Measurements from ENCODE around the gene HSFX3. TPM values are rescaled to one million over a fixed set of nuclear protein-coding genes. Genes with fewer than 3 reads are reported as not detected.
"Not testable (repeated sequence)": the region's sequence is repeated elsewhere in the genome, so short reads cannot be mapped to it uniquely, and the experiment has no call there.

The HSFX3 gene
- not detected in 2 replicates for polyA plus RNA-seq (2013)

- not testable (repeated sequence) for H2AFZ ChIP-seq (ENCODE audit: insufficient read depth, low read length, poor library complexity); H3K79me2 ChIP-seq (ENCODE audit: control insufficient read depth, insufficient read depth, low read length, poor library complexity); H3K9me3 ChIP-seq (ENCODE audit: insufficient read depth, low read depth, low read length); H4K8ac ChIP-seq (ENCODE audit: low read depth, low read length); DNase-seq; H3K23ac ChIP-seq (ENCODE audit: low read length); H3K18ac ChIP-seq (ENCODE audit: low read length); H3K27me3 ChIP-seq (ENCODE audit: insufficient read depth, low read length); H4K12ac ChIP-seq (ENCODE audit: low read depth, low read length); H2BK5ac ChIP-seq (ENCODE audit: low read depth, low read length, poor library complexity); H2AK5ac ChIP-seq (ENCODE audit: low read length); H3K14ac ChIP-seq (ENCODE audit: low read length); H4K91ac ChIP-seq (ENCODE audit: low read depth, low read length); H3K9ac ChIP-seq (ENCODE audit: low read length); H3K36me3 ChIP-seq (ENCODE audit: control insufficient read depth in 1 of 2, insufficient read depth in 2 of 2, low read length in 2 of 2); H3K4me2 ChIP-seq (ENCODE audit: low read length); H2BK12ac ChIP-seq (ENCODE audit: low read length); H3K79me1 ChIP-seq (ENCODE audit: low read length); H3K4me3 ChIP-seq (ENCODE audit: low read depth, low read length); H3K4me1 ChIP-seq (ENCODE audit: control insufficient read depth in 1 of 2, insufficient read depth in 2 of 2, low read length in 2 of 2); H2BK120ac ChIP-seq (ENCODE audit: insufficient read depth, low read length, poor library complexity); H3K4ac ChIP-seq (ENCODE audit: low read depth, low read length); H3K27ac ChIP-seq (ENCODE audit: low read depth, low read length)
- no CpG with 5 or more reads among the region's 6 CpGs for WGBS (ENCODE audit: extremely low coverage, insufficient coverage, insufficient read length)
Observed at GRCh38 chrX:149549701-149550100, at the start of gene HSFX3. Gene HSFX3, minus strand, starts transcription at chrX:149549924. Its CDS starts 72 bp downstream, at chrX:149549852.

DNA sequence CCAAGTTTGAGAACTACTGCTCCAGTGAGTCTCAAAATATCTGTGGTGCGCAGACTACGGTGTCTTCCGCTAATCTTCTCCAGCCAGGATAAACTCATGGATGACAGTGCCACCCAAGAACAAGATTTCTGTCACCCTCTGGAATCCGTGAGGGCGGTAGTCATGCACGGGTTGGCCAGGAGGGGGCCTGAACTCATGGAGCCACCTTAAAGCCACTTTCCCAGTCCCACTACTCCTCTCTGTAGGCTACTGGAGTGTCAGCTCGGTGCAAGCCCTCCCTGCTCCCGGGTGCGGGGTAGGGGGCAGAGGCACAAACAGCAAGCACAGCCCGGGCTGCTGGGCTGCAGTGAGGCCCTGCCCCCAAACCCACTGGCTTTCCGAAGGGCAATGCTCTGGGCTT, 48.9 kb upstream of the HSFX3 start:
- H3K79me2 ChIP-seq (ENCODE audit: control insufficient read depth, insufficient read depth, low read length, poor library complexity); H3K36me3 ChIP-seq (ENCODE audit: control insufficient read depth in 1 of 2, insufficient read depth in 2 of 2, low read length in 2 of 2); H4K8ac ChIP-seq (ENCODE audit: low read depth, low read length); H3K23ac ChIP-seq (ENCODE audit: low read length); H2BK120ac ChIP-seq (ENCODE audit: insufficient read depth, low read length, poor library complexity); H3K4ac ChIP-seq (ENCODE audit: low read depth, low read length); H3K9me3 ChIP-seq (ENCODE audit: insufficient read depth, low read depth, low read length); H3K4me1 ChIP-seq (ENCODE audit: control insufficient read depth in 1 of 2, insufficient read depth in 2 of 2, low read length in 2 of 2); H4K91ac ChIP-seq (ENCODE audit: low read depth, low read length); H4K12ac ChIP-seq (ENCODE audit: low read depth, low read length); H3K27ac ChIP-seq (ENCODE audit: low read depth, low read length); H3K18ac ChIP-seq (ENCODE audit: low read length); H3K14ac ChIP-seq (ENCODE audit: low read length); DNase-seq; H3K79me1 ChIP-seq (ENCODE audit: low read length); H3K27me3 ChIP-seq (ENCODE audit: insufficient read depth, low read length); H3K9ac ChIP-seq (ENCODE audit: low read length); H3K4me3 ChIP-seq (ENCODE audit: low read depth, low read length); H2BK5ac ChIP-seq (ENCODE audit: low read depth, low read length, poor library complexity); H2AFZ ChIP-seq (ENCODE audit: insufficient read depth, low read length, poor library complexity); H2BK12ac ChIP-seq (ENCODE audit: low read length); H3K4me2 ChIP-seq (ENCODE audit: low read length); H2AK5ac ChIP-seq (ENCODE audit: low read length): not testable (repeated sequence)
- no CpG with 5 or more reads among the region's 11 CpGs for WGBS (ENCODE audit: extremely low coverage, insufficient coverage, insufficient read length)

DNA sequence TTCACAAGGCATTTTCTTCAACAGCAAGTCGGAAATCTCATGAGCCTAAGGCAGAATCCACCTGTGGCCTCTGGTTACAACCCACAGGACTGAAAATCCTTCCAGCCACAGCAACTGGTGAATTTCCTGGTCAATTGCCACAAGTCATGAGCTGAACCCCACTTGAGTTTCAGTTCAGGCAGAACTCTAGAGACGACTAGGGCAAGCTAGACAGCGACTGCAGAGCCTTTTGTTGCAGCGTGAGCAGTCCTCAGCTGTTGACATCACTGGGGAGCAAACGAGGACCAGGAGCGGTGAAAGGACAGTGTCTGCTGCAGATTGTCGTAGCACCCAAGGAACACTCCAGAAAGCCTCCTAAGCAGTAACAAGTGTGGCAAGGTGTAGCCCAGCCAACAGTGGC, 46.2 kb upstream of the HSFX3 start:
- not testable (repeated sequence) for H3K4ac ChIP-seq (ENCODE audit: low read depth, low read length); DNase-seq; H3K4me3 ChIP-seq (ENCODE audit: low read depth, low read length); H3K27ac ChIP-seq (ENCODE audit: low read depth, low read length); H3K79me1 ChIP-seq (ENCODE audit: low read length); H4K91ac ChIP-seq (ENCODE audit: low read depth, low read length); H4K8ac ChIP-seq (ENCODE audit: low read depth, low read length); H3K4me1 ChIP-seq (ENCODE audit: control insufficient read depth in 1 of 2, insufficient read depth in 2 of 2, low read length in 2 of 2); H3K18ac ChIP-seq (ENCODE audit: low read length); H3K27me3 ChIP-seq (ENCODE audit: insufficient read depth, low read length); H3K9ac ChIP-seq (ENCODE audit: low read length); H2BK120ac ChIP-seq (ENCODE audit: insufficient read depth, low read length, poor library complexity); H3K14ac ChIP-seq (ENCODE audit: low read length); H4K12ac ChIP-seq (ENCODE audit: low read depth, low read length); H3K4me2 ChIP-seq (ENCODE audit: low read length); H3K9me3 ChIP-seq (ENCODE audit: insufficient read depth, low read depth, low read length); H3K79me2 ChIP-seq (ENCODE audit: control insufficient read depth, insufficient read depth, low read length, poor library complexity); H2AK5ac ChIP-seq (ENCODE audit: low read length); H2AFZ ChIP-seq (ENCODE audit: insufficient read depth, low read length, poor library complexity); H2BK5ac ChIP-seq (ENCODE audit: low read depth, low read length, poor library complexity); H3K23ac ChIP-seq (ENCODE audit: low read length); H3K36me3 ChIP-seq (ENCODE audit: control insufficient read depth in 1 of 2, insufficient read depth in 2 of 2, low read length in 2 of 2); H2BK12ac ChIP-seq (ENCODE audit: low read length)
- WGBS (ENCODE audit: extremely low coverage, insufficient coverage, insufficient read length) = no CpG with 5 or more reads among the region's 7 CpGs

- not testable (repeated sequence) for H3K4me1 ChIP-seq (ENCODE audit: control insufficient read depth in 1 of 2, insufficient read depth in 2 of 2, low read length in 2 of 2); H3K23ac ChIP-seq (ENCODE audit: low read length); H3K14ac ChIP-seq (ENCODE audit: low read length); H3K4me2 ChIP-seq (ENCODE audit: low read length); H2BK5ac ChIP-seq (ENCODE audit: low read depth, low read length, poor library complexity); H3K79me2 ChIP-seq (ENCODE audit: control insufficient read depth, insufficient read depth, low read length, poor library complexity); H2BK120ac ChIP-seq (ENCODE audit: insufficient read depth, low read length, poor library complexity); H3K79me1 ChIP-seq (ENCODE audit: low read length); H4K12ac ChIP-seq (ENCODE audit: low read depth, low read length); H4K91ac ChIP-seq (ENCODE audit: low read depth, low read length); H2AFZ ChIP-seq (ENCODE audit: insufficient read depth, low read length, poor library complexity); H3K9me3 ChIP-seq (ENCODE audit: insufficient read depth, low read depth, low read length); H3K4me3 ChIP-seq (ENCODE audit: low read depth, low read length); H3K36me3 ChIP-seq (ENCODE audit: control insufficient read depth in 1 of 2, insufficient read depth in 2 of 2, low read length in 2 of 2); H3K27ac ChIP-seq (ENCODE audit: low read depth, low read length); H3K27me3 ChIP-seq (ENCODE audit: insufficient read depth, low read length); H4K8ac ChIP-seq (ENCODE audit: low read depth, low read length); H2BK12ac ChIP-seq (ENCODE audit: low read length); H3K18ac ChIP-seq (ENCODE audit: low read length); H2AK5ac ChIP-seq (ENCODE audit: low read length); H3K9ac ChIP-seq (ENCODE audit: low read length); DNase-seq; H3K4ac ChIP-seq (ENCODE audit: low read depth, low read length)
- WGBS (ENCODE audit: extremely low coverage, insufficient coverage, insufficient read length) = no CpG with 5 or more reads among the region's 17 CpGs
Observed at GRCh38 chrX:149595214-149595613, 45.5 kb upstream of the HSFX3 start, which contains the start of gene HSFX2. Gene HSFX2, minus strand, starts transcription at chrX:149595314. Its CDS starts 614 bp downstream, at chrX:149594700.
